ENCODE measurements around the gene TMEM147. TPM values are rescaled to one million over a fixed set of nuclear protein-coding genes. Genes with fewer than 3 reads are reported as not detected.
"Not testable (repeated sequence)": the region's sequence is repeated elsewhere in the genome, so short reads cannot be mapped to it uniquely, and the experiment has no call there.

Gene TMEM147
- total RNA-seq, 1 donor from 2014 or later, result 52.1 TPM

DNA sequence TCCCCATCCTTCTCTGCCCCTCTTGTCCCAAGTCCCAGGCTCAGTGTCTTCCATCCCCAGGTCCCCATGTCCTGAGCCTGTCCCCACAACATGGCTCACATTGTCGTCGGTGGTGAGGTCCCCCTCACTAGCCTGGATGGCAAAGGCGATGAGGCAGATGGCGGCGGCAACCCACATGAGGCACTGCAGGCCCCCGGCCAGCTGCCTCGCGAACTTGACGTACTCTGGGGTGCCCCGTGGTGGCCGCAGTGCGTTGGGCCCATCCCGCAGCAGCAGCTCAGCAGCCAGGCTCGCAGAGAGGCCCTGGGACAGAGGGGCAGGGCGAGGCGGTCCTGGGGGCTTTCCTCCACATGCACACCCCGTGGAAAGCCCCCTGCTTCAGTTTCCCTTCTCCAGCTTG lies 16.9 kb downstream of the TMEM147 start:
- DNase-seq (ENCODE audit: low read depth in 2 of 2), result no peak

DNA sequence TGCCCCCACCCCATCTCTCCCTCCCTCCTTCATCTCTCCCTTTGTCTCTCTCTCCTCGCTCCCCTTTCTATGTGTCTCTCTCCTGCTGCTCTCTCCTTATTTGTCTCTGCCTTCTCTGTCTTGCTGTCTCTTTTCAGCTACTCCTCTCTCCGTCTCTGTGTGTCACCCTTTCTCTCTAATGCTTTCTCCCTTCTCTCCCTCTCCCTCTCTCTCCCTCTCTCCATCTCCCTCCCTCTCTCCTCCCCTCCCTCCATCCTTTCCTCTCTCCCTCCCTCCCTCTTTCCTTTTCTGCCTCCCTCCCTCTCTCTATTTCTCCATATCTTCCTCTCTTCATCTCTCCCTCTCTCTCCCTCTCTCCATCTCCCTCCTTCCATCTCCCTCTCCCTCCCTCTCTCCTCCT lies 17.4 kb downstream of the TMEM147 start:
- no peak for DNase-seq (ENCODE audit: low read depth in 2 of 2)

DNA sequence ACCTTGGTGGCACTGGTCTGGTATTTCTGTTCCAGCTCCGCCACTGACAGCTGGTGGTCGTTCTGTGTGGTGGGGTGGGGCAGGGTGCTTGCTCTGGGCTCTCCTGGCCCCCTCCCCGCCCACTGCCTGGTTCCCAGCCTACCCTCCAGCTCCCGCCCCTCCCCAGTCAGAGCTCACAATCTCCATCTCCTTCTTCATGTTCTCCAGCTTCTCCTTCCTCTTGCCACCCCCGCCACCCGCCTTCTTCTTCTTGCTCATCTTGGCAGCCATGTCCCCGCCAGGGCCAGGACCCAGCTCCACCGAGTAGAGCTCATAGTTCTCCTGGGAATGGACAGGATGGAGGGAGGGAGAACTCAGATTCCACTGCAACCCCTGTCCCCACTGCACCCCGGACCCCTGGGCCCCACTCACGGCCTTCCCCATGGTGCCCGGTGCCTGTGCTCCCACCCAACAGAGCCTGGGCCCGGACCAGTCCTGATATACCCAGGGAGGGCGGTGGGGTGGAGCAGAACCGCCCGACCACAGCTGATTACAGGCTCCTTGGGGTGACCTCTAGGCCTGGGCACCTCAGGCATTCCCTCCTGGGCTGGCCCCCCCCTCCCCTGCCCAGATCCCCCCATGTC lies 17.9 kb downstream of the TMEM147 start, which contains the start of gene ATP4A:
TSS of gene ATP4A (minus strand) at position 452 of the 623 bp plus-strand sequence. CDS start at position 423, 29 bp downstream.
- no peak for DNase-seq (ENCODE audit: low read depth in 2 of 2)

DNA sequence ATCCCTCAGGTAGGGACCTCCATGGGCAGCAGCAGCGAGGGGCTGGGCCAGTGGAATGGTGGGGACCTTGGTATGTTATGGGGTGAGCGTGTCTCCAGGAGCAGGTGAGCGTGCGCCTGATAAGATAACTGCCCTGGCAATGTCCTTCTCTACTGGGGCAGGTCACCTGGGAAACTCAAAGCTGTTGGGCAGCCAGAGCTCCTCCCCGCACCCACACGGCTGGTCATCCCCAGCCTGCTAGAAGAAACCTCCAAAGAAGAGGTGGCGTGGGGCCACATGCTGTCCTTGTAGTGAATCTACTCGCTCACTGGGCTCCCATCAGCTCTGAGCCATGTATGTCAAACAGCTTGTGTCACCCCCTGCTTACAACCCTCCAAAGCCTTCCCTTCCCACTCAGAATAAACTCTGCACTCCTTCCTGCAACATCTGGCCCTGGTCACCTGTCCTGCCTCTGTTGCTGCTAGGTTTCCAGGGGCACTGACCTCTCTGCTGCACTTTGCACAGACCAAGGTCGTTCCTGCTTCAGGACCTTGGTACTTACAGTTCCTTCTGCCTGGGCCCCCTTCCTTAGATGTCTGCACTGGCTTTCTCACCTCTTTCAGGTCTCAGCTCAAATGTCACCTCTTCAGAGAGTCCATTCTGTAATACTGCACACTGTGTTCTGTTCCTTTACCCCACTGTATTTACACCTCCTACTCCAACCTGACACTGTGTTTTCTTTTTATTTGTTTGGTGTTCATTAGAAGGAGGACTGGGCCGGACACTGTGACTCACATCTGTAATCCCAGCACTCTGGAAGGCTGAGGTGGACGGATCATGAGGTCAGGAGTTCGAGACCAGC lies 19.8 kb downstream of the TMEM147 start:
- no peak for DNase-seq (ENCODE audit: low read depth in 2 of 2)

DNA sequence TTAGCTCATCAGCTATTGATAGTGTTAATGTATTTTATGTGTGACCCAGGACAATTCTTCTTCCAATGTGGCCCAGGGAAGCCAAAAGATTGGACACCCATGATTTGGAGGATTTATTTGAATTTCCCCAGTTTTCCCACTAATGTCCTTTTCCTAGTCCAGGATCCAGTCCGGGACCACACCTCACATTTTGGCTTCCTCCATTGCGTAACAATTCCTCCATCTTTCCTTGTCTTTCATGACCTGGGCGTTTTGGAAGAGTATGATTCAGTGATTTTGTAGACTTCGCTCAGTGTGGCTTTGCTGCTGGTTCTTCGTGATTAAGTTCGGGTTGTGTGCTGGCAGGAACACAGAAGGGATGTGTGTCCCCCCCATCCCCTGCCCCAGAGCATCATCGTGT lies 21.3 kb downstream of the TMEM147 start:
- DNase-seq (ENCODE audit: low read depth in 2 of 2), result no peak

DNA sequence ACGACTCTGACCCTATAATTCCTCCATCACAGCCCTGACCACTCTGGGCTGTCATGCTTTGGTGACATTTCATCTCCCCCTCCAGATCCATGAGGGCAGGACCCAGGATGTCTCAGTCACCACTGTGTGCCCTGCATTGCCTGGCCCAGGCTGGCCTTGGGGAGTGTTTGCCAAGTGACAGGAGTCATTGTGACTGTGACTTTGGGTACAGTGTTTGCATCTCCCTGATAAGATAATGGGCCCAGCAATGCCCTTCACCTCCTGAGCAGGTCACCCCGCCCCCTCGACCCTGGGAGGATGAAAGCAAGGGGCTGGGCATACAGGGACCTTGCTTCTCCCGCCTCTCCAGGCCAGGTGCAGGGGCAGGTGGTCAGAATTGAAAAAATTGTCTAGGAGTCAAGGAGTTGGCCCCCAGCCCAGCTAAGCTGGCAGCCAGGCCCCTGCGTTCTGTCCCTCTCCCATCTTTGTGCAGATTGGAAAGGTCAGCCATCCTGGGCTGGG lies 23.9 kb downstream of the TMEM147 start:
- DNase-seq (ENCODE audit: low read depth in 2 of 2), result no peak

DNA sequence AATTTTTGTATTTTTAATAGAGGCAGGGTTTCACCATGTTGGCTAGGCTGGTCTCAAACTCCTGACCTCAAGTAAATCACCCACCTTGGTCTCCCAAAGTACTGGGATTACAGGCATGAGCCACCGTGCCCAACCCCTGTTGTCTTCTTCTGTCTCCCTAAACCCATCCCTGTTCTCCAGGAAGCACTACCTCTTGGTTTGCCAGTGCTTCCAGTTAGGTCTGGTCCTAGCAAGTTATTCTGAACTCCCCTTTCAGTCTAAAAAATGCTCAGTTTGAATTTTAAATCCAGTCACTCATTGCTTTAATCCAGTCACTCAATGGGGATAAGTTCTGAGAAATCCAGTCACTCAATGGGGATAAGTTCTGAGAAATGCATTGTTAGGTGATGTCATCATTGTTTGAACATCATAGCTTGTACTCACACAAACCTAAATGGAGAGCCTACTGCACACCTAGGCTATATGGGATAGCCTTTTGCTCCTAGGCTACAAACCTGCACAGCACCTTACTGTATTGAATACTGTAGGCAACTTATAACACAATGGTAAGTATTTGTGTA lies 26.1 kb downstream of the TMEM147 start:
- no peak for DNase-seq (ENCODE audit: low read depth in 2 of 2)

DNA sequence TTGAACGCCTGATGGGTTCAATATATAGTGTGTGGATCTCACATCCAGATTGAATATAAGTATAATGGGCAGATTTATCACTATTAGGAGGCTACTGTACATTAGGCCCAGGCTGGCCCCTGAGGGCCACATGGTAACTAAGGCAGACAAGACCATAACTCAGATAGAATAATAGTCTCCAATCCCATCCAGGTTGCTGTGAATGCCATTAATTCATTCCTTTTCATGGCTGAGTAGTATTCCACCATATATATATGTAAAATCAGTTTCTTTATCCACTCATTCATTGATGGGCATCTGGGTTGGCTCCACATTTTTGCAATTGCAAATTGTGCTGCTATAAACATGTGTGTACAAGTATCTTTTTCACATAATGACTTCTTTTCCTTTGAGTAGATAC lies 32.5 kb downstream of the TMEM147 start:
- DNase-seq (ENCODE audit: low read depth in 2 of 2), result no peak

DNA sequence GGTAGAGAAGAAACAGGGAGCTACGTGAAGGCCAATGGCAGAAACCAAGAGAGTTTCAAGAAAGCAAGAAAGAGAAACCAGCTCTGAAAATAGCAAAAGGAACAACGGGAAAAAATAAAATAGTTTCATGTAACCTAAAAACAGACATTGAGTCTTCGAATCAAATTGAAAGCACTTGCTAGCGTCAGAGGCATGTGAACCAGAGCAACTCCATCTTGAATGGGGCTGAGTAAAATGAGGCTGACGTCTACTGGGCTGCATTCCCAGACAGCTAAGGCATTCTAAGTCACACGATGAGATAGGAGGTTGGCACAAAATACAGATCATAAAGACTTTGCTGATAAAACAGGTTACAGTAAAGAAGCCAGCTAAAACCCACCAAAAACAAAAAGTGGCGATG lies 33.3 kb downstream of the TMEM147 start:
- DNase-seq (ENCODE audit: low read depth in 2 of 2), result no peak

DNA sequence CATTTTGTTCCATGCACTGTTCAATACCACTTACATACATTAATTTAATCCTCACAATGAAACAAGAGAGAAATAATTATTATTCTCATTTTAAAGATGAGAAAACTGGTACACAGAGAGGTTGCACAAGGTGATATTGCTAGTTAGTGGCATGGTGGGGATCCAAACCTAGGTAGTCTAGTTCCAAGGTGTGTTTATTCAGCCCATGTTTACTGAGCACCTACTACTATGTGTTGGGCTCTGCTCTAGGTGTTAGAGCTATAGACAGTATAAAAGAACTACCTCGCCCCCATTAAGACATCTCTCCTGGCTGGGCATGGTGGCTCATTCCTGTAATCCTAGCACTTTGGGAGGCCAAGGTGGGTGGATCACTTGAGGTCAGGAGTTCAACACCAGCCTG lies 37.3 kb downstream of the TMEM147 start:
- DNase-seq (ENCODE audit: low read depth in 2 of 2), result no peak

DNA sequence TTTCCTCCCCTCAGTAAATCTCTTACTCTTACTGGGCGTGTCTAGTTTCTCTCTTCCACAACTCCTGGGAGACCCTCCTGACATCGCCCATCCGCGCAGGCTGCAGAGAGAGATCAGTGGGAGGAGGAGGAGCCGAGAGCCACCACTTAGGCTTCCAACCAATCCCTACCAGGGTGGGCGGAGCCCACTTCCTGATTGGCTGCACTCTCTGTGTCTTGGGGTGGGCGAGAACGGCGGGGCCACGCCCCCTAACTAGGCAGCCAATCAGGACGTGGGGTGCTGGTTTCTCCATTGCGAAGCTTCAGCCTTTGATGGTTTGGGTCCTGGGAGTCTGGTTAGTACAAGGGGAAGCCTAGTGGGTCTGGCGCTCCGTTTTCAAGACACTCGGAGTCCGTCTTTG lies 40.4 kb downstream of the TMEM147 start, which contains the start of gene PMIS2:
TSS of gene PMIS2 (plus strand) at position 326 of the 400 bp plus-strand sequence. CDS start 87 bp downstream, outside the sequence.
- DNase-seq (ENCODE audit: low read depth in 2 of 2), result no peak

DNA sequence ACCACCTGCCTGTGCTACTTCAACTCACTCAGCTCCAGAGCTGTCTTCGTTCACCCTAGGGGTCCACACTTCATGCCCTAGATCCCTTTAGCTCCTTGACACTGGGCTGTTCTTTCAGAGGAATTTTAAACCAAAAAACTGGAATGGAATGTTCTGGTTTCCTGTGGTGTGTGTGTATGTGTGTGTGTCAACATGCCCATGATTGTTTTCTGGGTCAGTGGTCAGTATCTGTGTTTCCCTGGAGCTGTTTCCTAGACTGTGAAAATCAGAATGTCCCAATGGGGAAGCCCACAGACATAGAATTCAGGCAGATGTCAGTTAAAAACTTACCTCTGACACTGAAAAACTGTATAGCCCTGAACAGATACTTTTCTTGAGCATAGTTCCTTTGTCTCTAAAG lies 41.9 kb downstream of the TMEM147 start:
- DNase-seq (ENCODE audit: low read depth in 2 of 2), result peak; percentile 36 to 39

DNA sequence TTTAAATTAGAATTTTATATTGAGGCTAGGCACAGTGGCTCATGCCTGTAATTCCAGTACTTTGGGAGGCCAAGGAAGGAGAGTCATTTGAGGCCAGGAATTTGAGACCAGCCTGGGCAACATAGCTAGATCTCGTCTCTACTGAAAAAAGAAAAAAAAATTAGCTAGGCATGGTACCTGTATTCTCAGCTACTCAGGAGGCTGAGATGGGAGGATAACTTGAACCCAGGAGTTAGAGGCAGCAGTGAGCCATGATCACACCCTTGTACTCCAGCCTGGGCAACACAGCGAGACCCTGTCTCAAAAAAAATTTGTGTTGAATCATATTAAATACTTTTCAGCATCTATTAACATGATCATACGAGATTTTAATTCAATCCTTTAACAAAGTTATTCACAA lies 45.4 kb downstream of the TMEM147 start:
- no peak for DNase-seq (ENCODE audit: low read depth in 2 of 2)

DNA sequence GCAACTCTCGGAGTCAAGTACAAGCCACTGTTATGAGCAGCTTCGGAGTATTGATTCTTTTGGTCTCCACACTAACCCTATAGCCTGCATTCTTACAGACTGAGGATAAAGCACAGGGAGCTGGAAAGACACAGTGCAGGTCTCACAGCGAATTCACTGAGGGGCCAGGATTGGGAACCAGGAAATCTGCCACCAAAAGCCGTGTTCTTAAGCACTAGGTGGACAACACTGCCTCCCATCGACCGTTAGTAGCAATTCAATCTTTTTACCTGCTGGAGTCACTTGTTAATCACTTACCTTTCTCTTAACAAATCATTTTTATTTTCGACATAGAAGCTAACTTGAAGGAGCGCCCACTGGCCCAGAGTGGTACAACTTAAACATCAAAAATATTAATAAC lies 46.8 kb downstream of the TMEM147 start:
- DNase-seq (ENCODE audit: low read depth in 2 of 2), result peak; percentile 47 to 61

DNA sequence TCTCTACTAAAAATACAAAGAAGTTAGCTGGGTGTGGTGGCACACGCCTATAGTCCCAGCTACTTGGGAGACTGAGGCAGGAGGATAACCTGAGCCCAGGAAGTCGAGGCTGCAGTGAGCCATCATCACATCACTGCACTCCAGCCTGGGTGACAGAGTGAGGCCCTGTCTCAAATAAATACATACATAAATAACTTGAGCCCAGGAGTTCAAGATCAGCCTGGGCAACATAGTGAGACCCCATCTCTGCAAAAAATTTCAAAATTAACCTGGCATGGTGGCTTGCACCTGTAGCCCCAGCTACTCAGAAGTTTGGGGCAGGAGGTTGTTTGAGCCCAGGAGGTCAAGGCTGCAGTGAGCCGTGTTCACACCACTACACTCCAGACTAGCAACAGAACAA lies 49.6 kb downstream of the TMEM147 start:
- DNase-seq (ENCODE audit: low read depth in 2 of 2), result not testable (repeated sequence)

DNA sequence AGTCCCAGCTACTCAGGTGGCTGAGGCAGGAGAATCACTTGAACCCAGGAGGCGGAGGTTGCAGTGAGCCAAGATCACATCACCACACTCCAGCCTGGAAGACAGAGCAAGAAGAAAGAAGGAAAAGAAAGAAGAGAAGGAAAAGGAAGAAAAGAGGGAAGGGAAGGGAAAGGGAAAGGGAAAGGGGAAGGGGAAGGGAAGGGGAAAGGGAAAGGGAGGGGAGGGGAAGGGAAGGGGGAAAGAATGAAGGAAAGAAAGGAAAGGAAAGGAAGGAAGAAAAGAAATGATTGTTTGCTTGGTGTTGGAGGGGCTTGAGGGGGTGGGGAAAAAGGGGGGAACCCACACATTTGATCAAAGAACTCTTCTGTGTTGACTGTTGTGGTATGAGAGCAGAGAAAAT lies 50.5 kb downstream of the TMEM147 start:
- DNase-seq (ENCODE audit: low read depth in 2 of 2), result no peak

DNA sequence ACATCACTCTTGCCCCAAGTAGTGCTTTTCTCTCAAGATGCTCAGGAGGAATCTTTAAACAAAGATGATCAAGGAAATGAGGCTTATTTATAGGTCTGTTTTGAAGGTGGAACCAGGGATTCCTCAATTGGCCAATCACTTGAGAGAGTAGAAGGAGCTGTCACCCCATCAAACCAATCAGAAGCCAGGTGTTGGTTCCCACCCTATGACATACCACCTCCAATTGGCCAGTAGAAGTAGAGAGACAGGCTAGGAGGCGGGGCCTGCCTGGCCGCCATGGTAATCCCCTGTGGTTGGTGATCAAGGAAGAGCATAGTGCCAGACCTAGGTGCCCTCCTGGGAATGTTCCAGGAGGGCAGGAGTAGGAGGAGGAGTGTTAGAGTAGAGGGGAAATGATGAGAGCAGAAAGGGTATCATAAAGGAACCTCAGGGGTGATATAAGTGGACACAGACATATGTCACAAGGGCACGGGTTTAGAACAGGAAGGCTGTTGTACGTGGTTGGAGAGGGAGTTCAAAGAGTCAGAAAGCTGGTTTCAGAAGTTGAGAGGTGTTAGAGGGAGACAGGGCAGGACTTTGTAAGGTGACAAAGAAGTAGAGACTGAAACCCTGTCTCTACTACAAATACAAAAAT lies 51.1 kb downstream of the TMEM147 start:
- peak in 1 of 2 donors; percentile 8 for DNase-seq (ENCODE audit: low read depth in 2 of 2)

Other genes starting within 250 kb of the TMEM147 start
- gene CD22, start 216.4 kb upstream of the TMEM147 start, total RNA-seq, result 0.13 and 0.38 TPM in 2 replicates
- gene FFAR1, start 197.7 kb upstream of the TMEM147 start, total RNA-seq, result not detected in 2 replicates
- gene FFAR3, start 187.2 kb upstream of the TMEM147 start, total RNA-seq, result not detected in 2 replicates
- not detected in 2 replicates for gene GPR42, start 174.6 kb upstream of the TMEM147 start, total RNA-seq
- not detected in 2 replicates for gene FFAR2, start 97.4 kb upstream of the TMEM147 start, total RNA-seq
- gene KRTDAP, start 55.2 kb upstream of the TMEM147 start, total RNA-seq, result not detected in 2 replicates
- not detected in 2 replicates for gene DMKN, start 32.0 kb upstream of the TMEM147 start, total RNA-seq
- gene SBSN, start 17.3 kb upstream of the TMEM147 start, total RNA-seq, result not detected in 2 replicates
- gene GAPDHS, start 12.2 kb upstream of the TMEM147 start, total RNA-seq, result not detected in 2 replicates
- not detected in 2 replicates for gene ATP4A, start 18.0 kb downstream of the TMEM147 start, total RNA-seq
- not detected in 2 replicates for gene PMIS2, start 40.5 kb downstream of the TMEM147 start, total RNA-seq
- gene HAUS5, start 67.1 kb downstream of the TMEM147 start, total RNA-seq, result 4.9 and 5.6 TPM in 2 replicates
- gene RBM42, start 83.4 kb downstream of the TMEM147 start, total RNA-seq, result 27.9 and 35.4 TPM in 2 replicates
- under 0.01 and 0.26 TPM in 2 replicates for gene ETV2, start 96.1 kb downstream of the TMEM147 start, total RNA-seq
- gene COX6B1, start 102.7 kb downstream of the TMEM147 start, total RNA-seq, result 243 and 347 TPM in 2 replicates
- gene UPK1A, start 120.9 kb downstream of the TMEM147 start, total RNA-seq, result not detected in 2 replicates
- gene ZBTB32, start 158.9 kb downstream of the TMEM147 start, total RNA-seq, result not detected in 2 replicates
- gene KMT2B, start 172.4 kb downstream of the TMEM147 start, total RNA-seq, result 2.3 and 7.1 TPM in 2 replicates
- gene IGFLR1, start 196.8 kb downstream of the TMEM147 start, total RNA-seq, result 1.1 and 1.8 TPM in 2 replicates
- gene U2AF1L4, start 199.8 kb downstream of the TMEM147 start, total RNA-seq, result 2.4 and 4.3 TPM in 2 replicates
- 16.3 and 19.2 TPM in 2 replicates for gene PSENEN, start 200.0 kb downstream of the TMEM147 start, total RNA-seq
- gene LIN37, start 202.9 kb downstream of the TMEM147 start, total RNA-seq, result 3.0 and 3.8 TPM in 2 replicates
- gene HSPB6, start 211.4 kb downstream of the TMEM147 start, total RNA-seq, result 0.13 and 0.25 TPM in 2 replicates
- 1.3 and 1.4 TPM in 2 replicates for gene PROSER3, start 212.6 kb downstream of the TMEM147 start, total RNA-seq
- gene ARHGAP33, start 229.9 kb downstream of the TMEM147 start, total RNA-seq, result 1.0 and 2.3 TPM in 2 replicates